GM23338 (cell line): ENCODE measurements around the gene TMEM14A. TPM values are rescaled to one million over a fixed set of nuclear protein-coding genes. Genes with fewer than 3 reads are reported as not detected.

Experiments used
- ATAC-seq: fragments of 200-7000 bp; cut with Tn5 transposase; 3 replicates; pipeline ENCODE4 v1.9.1; 2020
- DNase-seq: peaks from one replicate; pipeline ENCODE4 v3.0.0-alpha.2; 2015; ENCODE audit warnings: low spot score
- H2AFZ ChIP-seq: fragments of 200-600 bp; sonication (generic); 2 replicates; pipeline ENCODE4 v1.8.0; 2016; ENCODE audit warnings: antibody characterized with exemption, mild to moderate bottlenecking, moderate library complexity
- H3F3A ChIP-seq: fragments of 200-600 bp; sonication (generic); replicated peaks from 2 replicates; pipeline ENCODE4 v1.8.0; 2017; ENCODE audit warnings: antibody characterized with exemption, mixed run types, low read depth
- H3K27ac ChIP-seq: fragments of 200-600 bp; sonication (generic); 2 replicates; pipeline ENCODE4 v1.6.1; 2016; ENCODE audit warnings: low read depth
- H3K27me3 ChIP-seq: fragments of 200-600 bp; sonication (generic); 2 replicates; pipeline ENCODE4 v1.8.0; 2016; ENCODE audit warnings: mild to moderate bottlenecking, mixed run types, moderate library complexity; ENCODE audit not compliant: insufficient read depth
- H3K36me3 ChIP-seq: fragments of 200-600 bp; sonication (generic); 2 replicates; pipeline ENCODE4 v1.8.0; 2016; ENCODE audit warnings: mild to moderate bottlenecking; ENCODE audit not compliant: insufficient read depth
- H3K4me1 ChIP-seq: fragments of 200-600 bp; sonication (generic); 2 replicates; pipeline ENCODE4 v1.8.0; 2016; ENCODE audit warnings: mild to moderate bottlenecking, moderate library complexity; ENCODE audit not compliant: insufficient read depth
- H3K4me2 ChIP-seq: fragments of 200-600 bp; sonication (generic); 2 replicates; pipeline ENCODE4 v1.7.1; 2017; ENCODE audit warnings: mixed run types
- H3K4me3 ChIP-seq: fragments of 200-600 bp; sonication (generic); 2 replicates; pipeline ENCODE4 v1.6.1; 2016; ENCODE audit warnings: mixed run types
- H3K79me2 ChIP-seq: fragments of 200-600 bp; sonication (generic); replicated peaks from 2 replicates; pipeline ENCODE4 v1.8.0; 2017; ENCODE audit warnings: mild to moderate bottlenecking; ENCODE audit not compliant: insufficient read depth
- H3K9me2 ChIP-seq: fragments of 200-600 bp; sonication (generic); 2 replicates; pipeline ENCODE4 v1.8.0; 2017; ENCODE audit not compliant: insufficient read depth
- H4K20me1 ChIP-seq: fragments of 200-600 bp; sonication (generic); replicated peaks from 2 replicates; pipeline ENCODE4 v1.8.0; 2017; ENCODE audit warnings: mild to moderate bottlenecking; ENCODE audit not compliant: insufficient read depth
- H3K27ac Mint-ChIP-seq: 2 replicates; pipeline ENCODE4 v1.8.0; 2020; ENCODE audit warnings: inconsistent platforms, mild to moderate bottlenecking, moderate library complexity, mixed read lengths
- H3K27me3 Mint-ChIP-seq: 3 replicates; pipeline ENCODE4 v1.8.0; 2022; ENCODE audit warnings: low read depth, mild to moderate bottlenecking, moderate library complexity, mixed read lengths, inconsistent platforms; ENCODE audit not compliant: insufficient read depth, poor library complexity
- H3K36me3 Mint-ChIP-seq: 3 replicates; pipeline ENCODE4 v1.8.0; 2021; ENCODE audit warnings: low read depth, mild to moderate bottlenecking, inconsistent platforms, moderate library complexity, mixed read lengths
- H3K4me1 Mint-ChIP-seq: 3 replicates; pipeline ENCODE4 v1.8.0; 2020; ENCODE audit warnings: mild to moderate bottlenecking, inconsistent platforms, mixed read lengths
- H3K4me3 Mint-ChIP-seq: 3 replicates; pipeline ENCODE4 v1.8.0; 2021; ENCODE audit warnings: moderate library complexity, mild to moderate bottlenecking, inconsistent platforms, mixed read lengths
- H3K9me3 Mint-ChIP-seq: 3 replicates; pipeline ENCODE4 v1.8.0; 2020; ENCODE audit warnings: moderate library complexity, mild to moderate bottlenecking, inconsistent platforms, mixed read lengths
- CREB1 ChIP-seq: fragments of 250-450 bp; sonication (Bioruptor Pico); IDR thresholded peaks from 2 replicates; pipeline ENCODE4 v1.5.0; 2020; ENCODE audit warnings: low read depth, mild to moderate bottlenecking, moderate library complexity
- EZH2 ChIP-seq: fragments of 200-600 bp; sonication (generic); IDR thresholded peaks from one replicate; pipeline ENCODE4 v1.8.0; 2017; ENCODE audit warnings: antibody characterized with exemption, mild to moderate bottlenecking, low read depth; ENCODE audit not compliant: unreplicated experiment
- EZH2phosphoT487 ChIP-seq: fragments of 200-600 bp; sonication (generic); IDR thresholded peaks from one replicate; pipeline ENCODE4 v1.8.1; 2018; ENCODE audit warnings: antibody characterized with exemption; ENCODE audit not compliant: unreplicated experiment
- JUNB ChIP-seq: IDR thresholded peaks from one replicate; pipeline ENCODE4 v1.6.1; 2016; ENCODE audit warnings: antibody characterized with exemption; ENCODE audit not compliant: unreplicated experiment
- NANOG ChIP-seq: IDR thresholded peaks from 2 replicates; pipeline ENCODE4 v1.6.1; 2016; ENCODE audit warnings: antibody characterized with exemption, borderline replicate concordance
- POLR2AphosphoS5 ChIP-seq: IDR thresholded peaks from 2 replicates; pipeline ENCODE4 v1.6.1; 2016; ENCODE audit warnings: antibody characterized with exemption, low read depth
- REST ChIP-seq: IDR thresholded peaks from one replicate; pipeline ENCODE4 v1.6.1; 2018; ENCODE audit warnings: antibody characterized with exemption; ENCODE audit not compliant: unreplicated experiment
- STAT1 ChIP-seq: IDR thresholded peaks from one replicate; pipeline ENCODE4 v1.6.1; 2016; ENCODE audit warnings: antibody characterized with exemption; ENCODE audit not compliant: unreplicated experiment
- ZNF114 ChIP-seq: fragments of 250-450 bp; sonication (Bioruptor Pico); IDR thresholded peaks from 2 replicates; pipeline ENCODE4 v1.5.0; 2020; ENCODE audit warnings: mild to moderate bottlenecking, moderate library complexity
- ZNF331 ChIP-seq: fragments of 250-450 bp; sonication (Bioruptor Pico); IDR thresholded peaks from 2 replicates; pipeline ENCODE4 v1.5.0; 2020; ENCODE audit warnings: low read depth, mild to moderate bottlenecking, moderate library complexity
- ZNF462 ChIP-seq: fragments of 250-450 bp; sonication (Bioruptor Pico); IDR thresholded peaks from 2 replicates; pipeline ENCODE4 v1.5.0; 2020; ENCODE audit warnings: mild to moderate bottlenecking, moderate library complexity
- polyA plus RNA-seq: library from polyadenylated mRNA; unstranded; fragments of >200 nt; fragmentation: Nextera tagmentation; extraction: Ambion mirVana; gene quantifications from 2 replicates; pipeline ENCODE4 v1.2.1, GENCODE V29; 2016
- total RNA-seq: library from RNA; depleted of rRNA; stranded (reverse); fragments of >200 nt; shearing (Covaris generic); gene quantifications from 2 replicates; pipeline ENCODE4 v1.2.3, GENCODE V29; 2014
- TF ChIP-seq, protein P1 (sequence below), 2 experiments: fragments of 200-600 bp in 1 of 2; sonication (generic) in 1 of 2; conservative IDR thresholded peaks; 2 replicates each; pipeline versions ENCODE4 v1.5.1 to v1.6.1; 2016 to 2017; ENCODE audit warnings: antibody characterized with exemption in 2 of 2, low read depth in 2 of 2, mild to moderate bottlenecking in 2 of 2, moderate library complexity in 1 of 2
- TF ChIP-seq, protein P2 (sequence below): IDR thresholded peaks from 2 replicates; pipeline ENCODE4 v1.6.1; 2016; ENCODE audit warnings: antibody characterized with exemption

TMEM14A gene
- total and polyA plus RNA-seq, 2 experiments from 2014 or later, result 13.9 to 36.0 TPM

- no peaks in the 10 kb centered on the region for H3K4me1 Mint-ChIP-seq
- no peaks in the 10 kb centered on the region for H3K27me3 Mint-ChIP-seq
- Histone ChIP-seq H3K4me2 (no peak overlapping the region), H2AFZ (no peak overlapping the region), H4K20me1 (no peaks in the 10 kb centered on the region), H3K4me1 (peaks cover 10% of the 10 kb centered on the region; the same call in 1 of the 2 replicates), H3K4me3 (no peak overlapping the region), H3F3A (no peaks in the 10 kb centered on the region), H3K27me3 (peaks cover 13% of the 10 kb centered on the region), H3K79me2 (no peaks in the 10 kb centered on the region; the same call in 1 of the 2 replicates), H3K27ac (no peak overlapping the region), H3K9me2 (no peaks in the 10 kb centered on the region), H3K36me3 (no peaks in the 10 kb centered on the region)
- TF ChIP-seq POLR2AphosphoS5, result no peak
- TF ChIP-seq REST, result no peak
- TF ChIP-seq, protein P1, sequence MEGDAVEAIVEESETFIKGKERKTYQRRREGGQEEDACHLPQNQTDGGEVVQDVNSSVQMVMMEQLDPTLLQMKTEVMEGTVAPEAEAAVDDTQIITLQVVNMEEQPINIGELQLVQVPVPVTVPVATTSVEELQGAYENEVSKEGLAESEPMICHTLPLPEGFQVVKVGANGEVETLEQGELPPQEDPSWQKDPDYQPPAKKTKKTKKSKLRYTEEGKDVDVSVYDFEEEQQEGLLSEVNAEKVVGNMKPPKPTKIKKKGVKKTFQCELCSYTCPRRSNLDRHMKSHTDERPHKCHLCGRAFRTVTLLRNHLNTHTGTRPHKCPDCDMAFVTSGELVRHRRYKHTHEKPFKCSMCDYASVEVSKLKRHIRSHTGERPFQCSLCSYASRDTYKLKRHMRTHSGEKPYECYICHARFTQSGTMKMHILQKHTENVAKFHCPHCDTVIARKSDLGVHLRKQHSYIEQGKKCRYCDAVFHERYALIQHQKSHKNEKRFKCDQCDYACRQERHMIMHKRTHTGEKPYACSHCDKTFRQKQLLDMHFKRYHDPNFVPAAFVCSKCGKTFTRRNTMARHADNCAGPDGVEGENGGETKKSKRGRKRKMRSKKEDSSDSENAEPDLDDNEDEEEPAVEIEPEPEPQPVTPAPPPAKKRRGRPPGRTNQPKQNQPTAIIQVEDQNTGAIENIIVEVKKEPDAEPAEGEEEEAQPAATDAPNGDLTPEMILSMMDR (conservative IDR thresholded peaks at IDR 0.05; ENCODE audit: low read depth in 2 of 2), result no peak
- TF ChIP-seq JUNB, result no peak
- no peak for TF ChIP-seq EZH2
- TF ChIP-seq ZNF462 (CRISPR knock-in tag), result no peak
- no peak for TF ChIP-seq ZNF114 (CRISPR knock-in tag)
- no peak for TF ChIP-seq NANOG
- no peak for TF ChIP-seq CREB1 (CRISPR knock-in tag)
- TF ChIP-seq EZH2phosphoT487, result no peak
- TF ChIP-seq ZNF331 (CRISPR knock-in tag), result no peak
- TF ChIP-seq, protein P2, sequence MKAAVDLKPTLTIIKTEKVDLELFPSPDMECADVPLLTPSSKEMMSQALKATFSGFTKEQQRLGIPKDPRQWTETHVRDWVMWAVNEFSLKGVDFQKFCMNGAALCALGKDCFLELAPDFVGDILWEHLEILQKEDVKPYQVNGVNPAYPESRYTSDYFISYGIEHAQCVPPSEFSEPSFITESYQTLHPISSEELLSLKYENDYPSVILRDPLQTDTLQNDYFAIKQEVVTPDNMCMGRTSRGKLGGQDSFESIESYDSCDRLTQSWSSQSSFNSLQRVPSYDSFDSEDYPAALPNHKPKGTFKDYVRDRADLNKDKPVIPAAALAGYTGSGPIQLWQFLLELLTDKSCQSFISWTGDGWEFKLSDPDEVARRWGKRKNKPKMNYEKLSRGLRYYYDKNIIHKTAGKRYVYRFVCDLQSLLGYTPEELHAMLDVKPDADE, result no peak
- no peak for TF ChIP-seq STAT1
- no peak overlapping the region for H3K27ac Mint-ChIP-seq
- H3K4me3 Mint-ChIP-seq, result no peak overlapping the region
- ATAC-seq (no peak), DNase-seq (no peak)
- peaks cover 15% of the 10 kb centered on the region for H3K9me3 Mint-ChIP-seq
- H3K36me3 Mint-ChIP-seq, result peaks cover 13% of the 10 kb centered on the region
Measured at GRCh38 chr6:52661551-52661950, 9.4 kb upstream of the TMEM14A start.
